ENCODE results near the gene PFKM.

The PFKM gene

GRCh38 chr12:48075832-48076231 lies 43.3 kb upstream of the PFKM start:
- no peak for TF ChIP-seq CTCF (IDR thresholded peaks at IDR 0.05; ENCODE audit: unreplicated experiment in 3 of 3)
- H3K27ac Mint-ChIP-seq, result no peak overlapping the region
- H3K4me3 Mint-ChIP-seq, result no peak overlapping the region
- peaks cover 56% of the 10 kb centered on the region for H3K36me3 Mint-ChIP-seq (ENCODE audit: low read depth)
- no peaks in the 10 kb centered on the region for H3K4me1 Mint-ChIP-seq
- H3K9me3 Mint-ChIP-seq, result peaks cover 4% of the 10 kb centered on the region
- no peaks in the 10 kb centered on the region for H3K27me3 Mint-ChIP-seq (ENCODE audit: low read depth)

- no peaks in the 10 kb centered on the region for H3K27me3 Mint-ChIP-seq (ENCODE audit: low read depth)
- no peak overlapping the region for H3K4me3 Mint-ChIP-seq
- no peak overlapping the region for H3K27ac Mint-ChIP-seq
- no peak for TF ChIP-seq CTCF (IDR thresholded peaks at IDR 0.05; ENCODE audit: unreplicated experiment in 3 of 3)
- peaks cover 4% of the 10 kb centered on the region for H3K9me3 Mint-ChIP-seq
- H3K36me3 Mint-ChIP-seq (ENCODE audit: low read depth), result peaks cover 55% of the 10 kb centered on the region
- no peaks in the 10 kb centered on the region for H3K4me1 Mint-ChIP-seq
These were observed 42.1 kb upstream of the PFKM start for GRCh38 chr12:48077111-48077510.

DNA sequence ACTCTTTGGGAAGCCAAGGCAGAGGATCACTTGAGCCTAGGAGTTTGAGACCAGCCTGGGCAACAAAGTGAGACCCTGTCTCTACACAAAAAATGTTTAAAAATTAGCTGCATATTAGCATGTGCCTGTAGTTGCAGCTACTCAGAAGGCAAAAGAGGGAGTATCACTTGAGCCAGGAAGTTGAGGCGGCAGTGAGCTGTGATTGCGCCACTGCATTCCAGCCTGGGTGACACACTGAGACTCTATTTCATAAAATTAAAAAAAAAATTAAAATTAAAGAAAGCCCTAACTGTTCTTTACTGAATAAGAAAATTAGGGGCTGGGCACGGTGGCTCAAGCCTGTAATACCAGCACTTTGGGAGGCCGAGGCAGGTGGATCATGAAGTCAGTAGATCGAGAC lies 40.3 kb upstream of the PFKM start:
- Mint-ChIP-seq H3K4me1 (no peaks in the 10 kb centered on the region), H3K27me3 (ENCODE audit: low read depth) (no peaks in the 10 kb centered on the region), H3K36me3 (ENCODE audit: low read depth) (peaks cover 62% of the 10 kb centered on the region), H3K9me3 (peaks cover 4% of the 10 kb centered on the region), H3K4me3 (no peak overlapping the region), H3K27ac (no peak overlapping the region)
- TF ChIP-seq CTCF (IDR thresholded peaks at IDR 0.05; ENCODE audit: unreplicated experiment in 3 of 3), result no peak

GRCh38 chr12:48080285-48080684 lies 38.9 kb upstream of the PFKM start:
- Mint-ChIP-seq H3K4me3 (no peak overlapping the region), H3K27ac (no peak overlapping the region), H3K27me3 (ENCODE audit: low read depth) (no peaks in the 10 kb centered on the region), H3K9me3 (peaks cover 4% of the 10 kb centered on the region), H3K36me3 (ENCODE audit: low read depth) (peaks cover 59% of the 10 kb centered on the region), H3K4me1 (no peaks in the 10 kb centered on the region)
- no peak for TF ChIP-seq CTCF (IDR thresholded peaks at IDR 0.05; ENCODE audit: unreplicated experiment in 3 of 3)

DNA sequence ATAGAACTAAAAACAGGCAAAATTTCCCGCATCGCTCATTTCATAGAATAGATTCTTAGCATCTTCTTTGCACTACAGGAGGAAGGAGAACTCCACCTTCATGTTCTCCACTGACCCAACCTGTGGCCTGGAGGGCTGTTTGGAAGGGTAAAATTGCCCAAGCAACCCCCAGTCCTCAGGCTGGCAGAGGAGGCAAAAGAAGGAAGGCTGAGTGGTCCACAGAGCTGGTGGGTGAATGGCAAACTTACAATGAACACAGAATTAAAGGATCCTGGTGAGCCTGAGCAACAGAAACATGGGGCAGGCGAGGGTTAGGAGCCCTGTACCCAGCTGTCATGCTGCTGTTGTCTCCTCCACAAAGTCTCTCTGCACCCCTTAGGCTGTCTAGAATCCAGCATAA lies 38.3 kb upstream of the PFKM start:
- H3K9me3 Mint-ChIP-seq, result peaks cover 4% of the 10 kb centered on the region
- TF ChIP-seq CTCF (IDR thresholded peaks at IDR 0.05; ENCODE audit: unreplicated experiment in 3 of 3), result no peak
- H3K27me3 Mint-ChIP-seq (ENCODE audit: low read depth), result no peaks in the 10 kb centered on the region

DNA sequence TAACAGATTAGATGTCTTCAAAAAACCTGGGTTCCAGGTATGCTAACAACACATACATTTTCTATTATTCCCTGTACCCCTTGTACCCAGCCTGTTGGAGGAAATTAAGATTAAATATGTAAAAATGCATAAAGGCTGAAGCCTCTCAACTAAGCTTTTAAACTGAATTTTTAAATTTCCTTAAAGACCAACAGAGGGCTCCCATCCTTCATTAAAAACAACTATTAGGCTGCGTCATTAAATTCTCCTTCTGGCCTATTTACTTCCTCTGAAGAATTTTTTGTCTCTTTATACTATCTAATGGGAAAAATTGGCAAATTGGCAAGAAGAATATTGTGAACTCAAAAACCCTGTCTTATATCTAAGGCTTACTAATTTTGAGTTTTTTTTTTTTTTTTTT lies 35.1 kb upstream of the PFKM start:
- Mint-ChIP-seq H3K36me3 (ENCODE audit: low read depth) (peaks cover 46% of the 10 kb centered on the region), H3K27me3 (ENCODE audit: low read depth) (no peaks in the 10 kb centered on the region), H3K4me3 (no peak overlapping the region), H3K4me1 (no peaks in the 10 kb centered on the region), H3K9me3 (no peaks in the 10 kb centered on the region), H3K27ac (no peak overlapping the region)
- peak; percentile 35 to 54 (median 38) for TF ChIP-seq CTCF (IDR thresholded peaks at IDR 0.05; ENCODE audit: unreplicated experiment in 3 of 3)

More for the DNA sequence above, 38.3 kb upstream of the PFKM start:
- no peaks in the 10 kb centered on the region for H3K4me1 Mint-ChIP-seq
- H3K4me3 Mint-ChIP-seq, result no peak overlapping the region
- peaks cover 54% of the 10 kb centered on the region for H3K36me3 Mint-ChIP-seq (ENCODE audit: low read depth)
- no peak overlapping the region for H3K27ac Mint-ChIP-seq
